Neuron (in vitro differentiated cells): ENCODE data around the gene A4GALT.
"Not testable (repeated sequence)": the region's sequence is repeated elsewhere in the genome, so short reads cannot be mapped to it uniquely, and the experiment has no call there.

Source experiments
- H2AFZ ChIP-seq: one replicate; pipeline ENCODE4 v1.6.1; 2013; ENCODE audit warnings: low read depth, mild to moderate bottlenecking, inconsistent platforms, low read length, moderate library complexity
- H3K27me3 ChIP-seq: one replicate; pipeline ENCODE4 v1.6.1; 2013; ENCODE audit warnings: low read length; ENCODE audit not compliant: insufficient read depth
- H3K36me3 ChIP-seq: one replicate; pipeline ENCODE4 v1.6.1; 2013; ENCODE audit warnings: low read length; ENCODE audit not compliant: insufficient read depth
- H3K4me1 ChIP-seq: one replicate; pipeline ENCODE4 v1.6.1; 2013; ENCODE audit warnings: low read length; ENCODE audit not compliant: insufficient read depth
- H3K4me3 ChIP-seq: 2 replicates; pipeline ENCODE4 v1.5.1; 2013; ENCODE audit warnings: mild to moderate bottlenecking, low read length, moderate library complexity
- H3K9me3 ChIP-seq: one replicate; pipeline ENCODE4 v1.6.1; 2013; ENCODE audit warnings: low read length

A4GALT gene

GRCh38 chr22:42720263-42721044, at the start of gene A4GALT:
Gene A4GALT, minus strand, starts transcription at chr22:42720870. Its CDS starts 26,919 bp downstream, at chr22:42693951.
- Histone ChIP-seq H3K4me3 (no peak within 1 kb of the TSS), H2AFZ (peak within 1 kb of the TSS; percentile 46), H3K27me3 (peaks cover 62% of the 10 kb centered on the region), H3K36me3 (no peaks in the 10 kb centered on the region), H3K9me3 (no peaks in the 10 kb centered on the region), H3K4me1 (peaks cover 2% of the 10 kb centered on the region)

GRCh38 chr22:42770448-42770726, 49.7 kb upstream of the A4GALT start:
- H3K36me3 ChIP-seq = no peaks in the 10 kb centered on the region
- no peaks in the 10 kb centered on the region for H3K4me1 ChIP-seq
- H2AFZ ChIP-seq = no peak overlapping the region
- no peaks in the 10 kb centered on the region for H3K9me3 ChIP-seq
- no peak overlapping the region for H3K4me3 ChIP-seq
- H3K27me3 ChIP-seq = no peaks in the 10 kb centered on the region

- no peaks in the 10 kb centered on the region for H3K36me3 ChIP-seq
- no peaks in the 10 kb centered on the region for H3K9me3 ChIP-seq
- no peak overlapping the region for H2AFZ ChIP-seq
- H3K4me1 ChIP-seq = no peaks in the 10 kb centered on the region
- no peaks in the 10 kb centered on the region for H3K27me3 ChIP-seq
- no peak overlapping the region for H3K4me3 ChIP-seq
These were observed 49.1 kb upstream of the A4GALT start for GRCh38 chr22:42769574-42770447.

- Histone ChIP-seq H3K36me3 (no peaks in the 10 kb centered on the region), H3K4me3 (no peak overlapping the region), H3K27me3 (no peaks in the 10 kb centered on the region), H3K9me3 (no peaks in the 10 kb centered on the region), H2AFZ (no peak overlapping the region), H3K4me1 (no peaks in the 10 kb centered on the region)
These were observed 48.5 kb upstream of the A4GALT start for GRCh38 chr22:42769238-42769573.

GRCh38 chr22:42768385-42769035, 47.8 kb upstream of the A4GALT start:
- Histone ChIP-seq H3K9me3 (no peaks in the 10 kb centered on the region), H3K4me1 (no peaks in the 10 kb centered on the region), H2AFZ (no peak overlapping the region), H3K27me3 (no peaks in the 10 kb centered on the region), H3K36me3 (no peaks in the 10 kb centered on the region), H3K4me3 (no peak overlapping the region)

- H2AFZ ChIP-seq = no peak overlapping the region
- H3K4me1 ChIP-seq = no peaks in the 10 kb centered on the region
- no peaks in the 10 kb centered on the region for H3K27me3 ChIP-seq
- H3K9me3 ChIP-seq = no peaks in the 10 kb centered on the region
- no peaks in the 10 kb centered on the region for H3K36me3 ChIP-seq
- no peak overlapping the region for H3K4me3 ChIP-seq
These were observed 46.2 kb upstream of the A4GALT start for GRCh38 chr22:42766860-42767259.

- no peaks in the 10 kb centered on the region for H3K9me3 ChIP-seq
- no peaks in the 10 kb centered on the region for H3K36me3 ChIP-seq
- no peaks in the 10 kb centered on the region for H3K27me3 ChIP-seq
- no peaks in the 10 kb centered on the region for H3K4me1 ChIP-seq
- no peak overlapping the region for H3K4me3 ChIP-seq
- H2AFZ ChIP-seq = no peak overlapping the region
These were observed 44.3 kb upstream of the A4GALT start for GRCh38 chr22:42764895-42765363.

- no peaks in the 10 kb centered on the region for H3K9me3 ChIP-seq
- H3K36me3 ChIP-seq = no peaks in the 10 kb centered on the region
- no peaks in the 10 kb centered on the region for H3K4me1 ChIP-seq
- H3K4me3 ChIP-seq = no peak overlapping the region
- H2AFZ ChIP-seq = no peak overlapping the region
- peaks cover 3% of the 10 kb centered on the region for H3K27me3 ChIP-seq
These were observed 43.4 kb upstream of the A4GALT start for GRCh38 chr22:42763965-42764480.

- no peaks in the 10 kb centered on the region for H3K4me1 ChIP-seq
- H3K27me3 ChIP-seq = peaks cover 14% of the 10 kb centered on the region
- no peak overlapping the region for H2AFZ ChIP-seq
- no peaks in the 10 kb centered on the region for H3K9me3 ChIP-seq
- no peak overlapping the region for H3K4me3 ChIP-seq
- H3K36me3 ChIP-seq = no peaks in the 10 kb centered on the region
These were observed 40.3 kb upstream of the A4GALT start for GRCh38 chr22:42760806-42761565.

GRCh38 chr22:42758931-42759629, 38.4 kb upstream of the A4GALT start:
- Histone ChIP-seq H2AFZ (no peak overlapping the region), H3K36me3 (no peaks in the 10 kb centered on the region), H3K27me3 (peaks cover 14% of the 10 kb centered on the region), H3K4me3 (no peak overlapping the region), H3K4me1 (no peaks in the 10 kb centered on the region), H3K9me3 (no peaks in the 10 kb centered on the region)

- peaks cover 14% of the 10 kb centered on the region for H3K27me3 ChIP-seq
- not testable (repeated sequence) for H3K36me3 ChIP-seq, H3K4me3 ChIP-seq, H3K4me1 ChIP-seq, H3K9me3 ChIP-seq, H2AFZ ChIP-seq
These were observed 34.9 kb upstream of the A4GALT start for GRCh38 chr22:42755553-42755952.

GRCh38 chr22:42755121-42755520, 34.5 kb upstream of the A4GALT start:
- not testable (repeated sequence) for H2AFZ ChIP-seq, H3K4me1 ChIP-seq, H3K36me3 ChIP-seq, H3K9me3 ChIP-seq, H3K4me3 ChIP-seq
- H3K27me3 ChIP-seq = peaks cover 14% of the 10 kb centered on the region
